B cell (primary cell): ENCODE results near the gene DNAI2. TPM values are rescaled to one million over a fixed set of nuclear protein-coding genes. Genes with fewer than 3 reads are reported as not detected.

Source experiments
- ATAC-seq: fragments of 200-7000 bp; cut with Tn5 transposase; one replicate; pipeline ENCODE4 v1.10.0; 2021; ENCODE audit warnings: low read depth, mild to moderate bottlenecking, moderate number of reproducible peaks, moderate library complexity
- CTCF ChIA-PET: fragments of 350-600 bp; sonication (Branson Sonifier 250); formaldehyde crosslinking; loops from one replicate; lab custom pipeline; 2021; ENCODE audit warnings: antibody characterized with exemption, inconsistent platforms; lab: Charles Lee
- POLR2A ChIA-PET: fragments of 350-600 bp; sonication (Branson Sonifier 250); formaldehyde crosslinking; loops from one replicate; lab custom pipeline; 2021; ENCODE audit warnings: antibody characterized with exemption; lab: Charles Lee
- DNase-seq: peaks from one replicate; pipeline ENCODE4 v3.0.0; 2013
- H2AFZ ChIP-seq: 2 replicates; pipeline ENCODE4 v1.6.1; 2012; ENCODE audit warnings: mild to moderate bottlenecking, low read depth, low read length; ENCODE audit not compliant: insufficient read depth, poor library complexity, severe bottlenecking
- H3K27ac ChIP-seq, 2 donors: 1 replicate in 1 of 2; 2 replicates in 1 of 2; pipeline ENCODE4 v1.5.1; 2012 to 2013; ENCODE audit warnings: low read length in 2 of 2, mild to moderate bottlenecking in 2 of 2, moderate library complexity in 1 of 2
- H3K27me3 ChIP-seq, 4 experiments: fragments of 200-600 bp in 1 of 4; sonication (generic) in 1 of 4; replicated peaks in 1 of 4; 1 replicate in 2 of 4; 2 replicates in 2 of 4; pipeline versions ENCODE4 v1.6.1 to v1.7.0; 2013 to 2016; ENCODE audit warnings: low read length in 3 of 4, mild to moderate bottlenecking in 2 of 4, mixed read lengths in 1 of 4, moderate library complexity in 1 of 4; ENCODE audit not compliant: insufficient read depth in 4 of 4, control insufficient read depth in 3 of 4; ENCODE audit errors: control extremely low read depth in 1 of 4
- H3K36me3 ChIP-seq, 2 experiments: replicated peaks in 1 of 2; 1 replicate in 1 of 2; 2 replicates in 1 of 2; pipeline versions ENCODE4 v1.6.1 to v1.7.1; 2013; ENCODE audit warnings: low read length in 1 of 2; ENCODE audit not compliant: insufficient read depth in 2 of 2, control insufficient read depth in 1 of 2; ENCODE audit errors: control extremely low read depth in 1 of 2, extremely low read depth in 1 of 2
- H3K4me1 ChIP-seq, 2 donors: fragments of 200-600 bp in 1 of 2; sonication (generic) in 1 of 2; 1 replicate in 1 of 2; 2 replicates in 1 of 2; pipeline versions ENCODE4 v1.5.1 to v1.6.1; 2013 to 2017; ENCODE audit warnings: low read length in 2 of 2; ENCODE audit not compliant: control insufficient read depth in 2 of 2, insufficient read depth in 2 of 2
- H3K4me2 ChIP-seq: replicated peaks from 2 replicates; pipeline ENCODE3; 2012; ENCODE audit warnings: mild to moderate bottlenecking, low read depth, low read length; ENCODE audit not compliant: poor library complexity, severe bottlenecking
- H3K4me3 ChIP-seq, 5 experiments: fragments of 200-600 bp in 1 of 5; sonication (generic) in 1 of 5; 1 replicate in 3 of 5; 2 replicates in 2 of 5; pipeline versions ENCODE4 v1.5.1 to v1.7.0; 2011 to 2016; ENCODE audit warnings: low read length in 4 of 5, mild to moderate bottlenecking in 4 of 5, low read depth in 2 of 5, control low read depth in 1 of 5, moderate library complexity in 1 of 5; ENCODE audit not compliant: insufficient read depth in 1 of 5; ENCODE audit errors: control extremely low read depth in 1 of 5, extremely low read depth in 1 of 5
- H3K79me2 ChIP-seq: fragments of 200-600 bp; sonication (generic); one replicate; pipeline ENCODE4 v1.6.0; 2016; ENCODE audit warnings: low read length; ENCODE audit not compliant: control insufficient read depth, insufficient read depth
- H3K9ac ChIP-seq: fragments of 200-600 bp; sonication (generic); 2 replicates; pipeline ENCODE4 v1.6.1; 2017; ENCODE audit warnings: mild to moderate bottlenecking, low read length, moderate library complexity
- H3K9me3 ChIP-seq, 3 donors: one replicate each; pipeline versions ENCODE4 v1.6.1 to v1.7.1; 2013; ENCODE audit warnings: low read length in 2 of 3; ENCODE audit not compliant: control insufficient read depth in 2 of 3, insufficient read depth in 1 of 3; ENCODE audit errors: control extremely low read depth in 1 of 3
- H4K20me1 ChIP-seq: 2 replicates; pipeline ENCODE4 v1.6.0; 2012; ENCODE audit warnings: mild to moderate bottlenecking, low read length; ENCODE audit not compliant: insufficient read depth, control insufficient read depth, poor library complexity, severe bottlenecking
- H3K27ac Mint-ChIP-seq: one replicate; pipeline ENCODE4 v1.8.0; 2021; ENCODE audit warnings: mixed read lengths
- H3K27me3 Mint-ChIP-seq: one replicate; pipeline ENCODE4 v1.8.0; 2021; ENCODE audit warnings: mixed read lengths
- H3K4me1 Mint-ChIP-seq: one replicate; pipeline ENCODE4 v1.8.0; 2021; ENCODE audit warnings: mixed read lengths
- H3K4me3 Mint-ChIP-seq: one replicate; pipeline ENCODE4 v1.8.0; 2021; ENCODE audit warnings: mixed read lengths
- H3K9me3 Mint-ChIP-seq: one replicate; pipeline ENCODE4 v1.8.0; 2022; ENCODE audit warnings: mixed read lengths; ENCODE audit not compliant: insufficient read depth
- EZH2 ChIP-seq: IDR thresholded peaks from 2 replicates; pipeline ENCODE4 v1.6.1; 2012; ENCODE audit warnings: borderline replicate concordance, low read depth, mild to moderate bottlenecking, moderate library complexity, low read length; ENCODE audit not compliant: insufficient read depth, poor library complexity, severe bottlenecking
- WGBS: methylation state at CpG from one replicate; pipeline ENCODE4 v1.1.5; 2013; ENCODE audit warnings: missing lambda C conversion rate; ENCODE audit not compliant: insufficient coverage; 5-methylcytosine and 5-hydroxymethylcytosine counted together
- intact Hi-C: fragments of 100-400 bp; cut with micrococcal nuclease; formaldehyde crosslinking; loops from one replicate; pipeline ENCODE4 v1.10.0; 2022
- polyA plus RNA-seq: library from polyadenylated mRNA; depleted of rRNA; stranded (reverse); fragments of >200 nt; gene quantifications from 2 replicates; pipeline ENCODE4 v1.2.3, GENCODE V29; 2012
- total RNA-seq, 2 donors: library from RNA; stranded (reverse); fragments of 120-200 nt in 1 of 2; gene quantifications; 1 replicate in 1 of 2; 2 replicates in 1 of 2; pipeline versions ENCODE4 v1.2.3 to v1.2.4, GENCODE V29; 2013 to 2022
- TF ChIP-seq, protein P1 (sequence below): fragments of 200-600 bp; IDR thresholded peaks from one replicate; pipeline ENCODE4 v1.8.0; 2022; ENCODE audit warnings: antibody characterized with exemption, mild to moderate bottlenecking

Gene DNAI2
- total and polyA plus RNA-seq, 2 donors (not counting 1 experiment from before 2014, with no cell fraction given): not detected

- Histone ChIP-seq H4K20me1 (no peaks in the 10 kb centered on the region), H3K4me2 (no peak overlapping the region), H3K79me2 (no peaks in the 10 kb centered on the region), H3K4me3 (no peak overlapping the region), H3K36me3 (no peaks in the 10 kb centered on the region), H2AFZ (no peak overlapping the region), H3K27me3 (peaks cover 0 to 21% (median 4%) of the 10 kb centered on the region in 4 experiments), H3K4me1 (no peaks in the 10 kb centered on the region), H3K9me3 (no peaks in the 10 kb centered on the region), H3K27ac (no peak overlapping the region), H3K9ac (no peak overlapping the region)
- intact Hi-C loops: no loop called here
- Mint-ChIP-seq H3K27me3 (peaks cover 33% of the 10 kb centered on the region), H3K4me1 (peaks cover 4% of the 10 kb centered on the region), H3K4me3 (no peak overlapping the region), H3K9me3 (no peaks in the 10 kb centered on the region), H3K27ac (no peak overlapping the region)
- DNase-seq (no peak), ATAC-seq (no peak)
- TF ChIP-seq, protein P1, sequence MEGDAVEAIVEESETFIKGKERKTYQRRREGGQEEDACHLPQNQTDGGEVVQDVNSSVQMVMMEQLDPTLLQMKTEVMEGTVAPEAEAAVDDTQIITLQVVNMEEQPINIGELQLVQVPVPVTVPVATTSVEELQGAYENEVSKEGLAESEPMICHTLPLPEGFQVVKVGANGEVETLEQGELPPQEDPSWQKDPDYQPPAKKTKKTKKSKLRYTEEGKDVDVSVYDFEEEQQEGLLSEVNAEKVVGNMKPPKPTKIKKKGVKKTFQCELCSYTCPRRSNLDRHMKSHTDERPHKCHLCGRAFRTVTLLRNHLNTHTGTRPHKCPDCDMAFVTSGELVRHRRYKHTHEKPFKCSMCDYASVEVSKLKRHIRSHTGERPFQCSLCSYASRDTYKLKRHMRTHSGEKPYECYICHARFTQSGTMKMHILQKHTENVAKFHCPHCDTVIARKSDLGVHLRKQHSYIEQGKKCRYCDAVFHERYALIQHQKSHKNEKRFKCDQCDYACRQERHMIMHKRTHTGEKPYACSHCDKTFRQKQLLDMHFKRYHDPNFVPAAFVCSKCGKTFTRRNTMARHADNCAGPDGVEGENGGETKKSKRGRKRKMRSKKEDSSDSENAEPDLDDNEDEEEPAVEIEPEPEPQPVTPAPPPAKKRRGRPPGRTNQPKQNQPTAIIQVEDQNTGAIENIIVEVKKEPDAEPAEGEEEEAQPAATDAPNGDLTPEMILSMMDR: no peak
- TF ChIP-seq EZH2: no peak
- CTCF ChIA-PET: no interaction called here
- 91% methylated on average over 16 of the region's 19 CpGs for WGBS
- POLR2A ChIA-PET: interaction anchor here (0.6 kb wide), 1 partner anchor 405 kb away, joined by 7 read pairs; no protein-coding TSS in a partner anchor
These were observed 75.1 kb downstream of the DNAI2 start for GRCh38 chr17:74349120-74349519.

GRCh38 chr17:74350486-74350885 is 76.5 kb downstream of the DNAI2 start:
- WGBS: 93% methylated on average over 20 of the region's 20 CpGs
- ChIA-PET POLR2A (no interaction called here), CTCF (interaction anchor here (1.4 kb wide), 1 partner anchor 11 kb away, joined by 4 read pairs; the partner anchor contains the start of gene BTBD17)
- H3K9ac ChIP-seq: no peak overlapping the region
- DNase-seq (no peak), ATAC-seq (no peak)
- TF ChIP-seq, protein P1: no peak
- TF ChIP-seq EZH2: no peak
- H3K4me3 ChIP-seq: no peak overlapping the region
- H3K79me2 ChIP-seq: no peaks in the 10 kb centered on the region
- H3K9me3 ChIP-seq: no peaks in the 10 kb centered on the region
- H3K36me3 ChIP-seq: no peaks in the 10 kb centered on the region
- H3K27me3 Mint-ChIP-seq: peaks cover 42% of the 10 kb centered on the region
- H3K4me1 ChIP-seq: no peaks in the 10 kb centered on the region
- H2AFZ ChIP-seq: no peak overlapping the region
- intact Hi-C loops: no loop called here
- H3K27ac ChIP-seq: no peak overlapping the region
- no peak overlapping the region for H3K4me3 Mint-ChIP-seq
- H3K27me3 ChIP-seq: peaks cover 0 to 35% (median 7%) of the 10 kb centered on the region in 4 experiments
- no peak overlapping the region for H3K27ac Mint-ChIP-seq
- H3K4me1 Mint-ChIP-seq: peaks cover 5% of the 10 kb centered on the region
- no peaks in the 10 kb centered on the region for H4K20me1 ChIP-seq
- H3K9me3 Mint-ChIP-seq: no peaks in the 10 kb centered on the region
- H3K4me2 ChIP-seq: no peak overlapping the region
